HepG2 (cell line): ENCODE data around the gene PHF10. TPM values are rescaled to one million over a fixed set of nuclear protein-coding genes. Genes with fewer than 3 reads are reported as not detected.

Source experiments
- ATF7-NPFF ChIP-seq: sonication (generic); formaldehyde crosslinking; IDR thresholded peaks from 2 replicates; pipeline ENCODE4 v1.8.1; 2023; ENCODE audit warnings: mild to moderate bottlenecking, low read depth, missing genetic modification reagents, moderate library complexity
- EP300 ChIP-seq, 3 experiments: sonication (generic) in 1 of 3; formaldehyde crosslinking in 1 of 3; IDR thresholded peaks; 2 replicates each; pipeline versions ENCODE4 v1.5.1 to v1.6.1; 2011 to 2020; ENCODE audit warnings: low read depth in 2 of 3, low read length in 2 of 3, borderline replicate concordance in 1 of 3, improper control_type of control experiment in 1 of 3, mild to moderate bottlenecking in 1 of 3, missing genetic modification reagents in 1 of 3, moderate library complexity in 1 of 3
- HNF1A ChIP-seq, 2 experiments: sonication (generic) in 1 of 2; formaldehyde crosslinking in 1 of 2; IDR thresholded peaks; 2 replicates each; pipeline versions ENCODE4 v1.4.0 to v1.6.1; 2016 to 2020; ENCODE audit warnings: borderline replicate concordance in 1 of 2, low read depth in 1 of 2, mild to moderate bottlenecking in 1 of 2, missing genetic modification reagents in 1 of 2
- KDM2A ChIP-seq: sonication (generic); formaldehyde crosslinking; IDR thresholded peaks from 2 replicates; pipeline ENCODE4 v1.4.0; 2020; ENCODE audit warnings: low read depth, missing genetic modification reagents, borderline replicate concordance
- KMT2A ChIP-seq: sonication (generic); formaldehyde crosslinking; IDR thresholded peaks from 2 replicates; pipeline ENCODE4 v1.4.0; 2020; ENCODE audit warnings: missing genetic modification reagents
- MAFG ChIP-seq: sonication (generic); formaldehyde crosslinking; IDR thresholded peaks from 2 replicates; pipeline ENCODE4 v1.5.1; 2020; ENCODE audit warnings: mild to moderate bottlenecking, missing genetic modification reagents
- MTA3 ChIP-seq: sonication (generic); formaldehyde crosslinking; IDR thresholded peaks from 2 replicates; pipeline ENCODE4 v1.4.0; 2020; ENCODE audit warnings: missing genetic modification reagents
- NFE2L2 ChIP-seq: fragments of 150-350 bp; IDR thresholded peaks from 2 replicates; pipeline ENCODE4 v1.6.1; 2014; ENCODE audit warnings: low read length
- RARG ChIP-seq: sonication (generic); formaldehyde crosslinking; IDR thresholded peaks from 2 replicates; pipeline ENCODE4 v1.4.0; 2020; ENCODE audit warnings: low read depth, mild to moderate bottlenecking, missing genetic modification reagents
- RELA ChIP-seq: sonication (generic); formaldehyde crosslinking; IDR thresholded peaks from 2 replicates; pipeline ENCODE4 v1.4.0; 2020; ENCODE audit warnings: missing genetic modification reagents
- SMYD3 ChIP-seq: sonication (generic); formaldehyde crosslinking; IDR thresholded peaks from 2 replicates; pipeline ENCODE4 v1.8.1; 2023; ENCODE audit warnings: mild to moderate bottlenecking, missing genetic modification reagents
- SOX5 ChIP-seq: IDR thresholded peaks from 2 replicates; pipeline ENCODE4 v1.6.1; 2016; ENCODE audit warnings: borderline replicate concordance
- TBX2 ChIP-seq: sonication (generic); formaldehyde crosslinking; IDR thresholded peaks from 2 replicates; pipeline ENCODE4 v1.5.0; 2020; ENCODE audit warnings: missing genetic modification reagents, mild to moderate bottlenecking, borderline replicate concordance
- U2AF2 ChIP-seq: fragments of 200-400 bp; formaldehyde crosslinking; IDR thresholded peaks from 2 replicates; pipeline ENCODE4 v1.6.1; 2017; ENCODE audit warnings: low read depth, mild to moderate bottlenecking, low read length
- ZFP36 ChIP-seq: fragments of 150-350 bp; IDR thresholded peaks from 2 replicates; pipeline ENCODE4 v1.6.1; 2018; ENCODE audit warnings: borderline replicate concordance, low read length, low read depth; ENCODE audit not compliant: partially characterized antibody
- ZNF33B ChIP-seq: sonication (generic); formaldehyde crosslinking; IDR thresholded peaks from 2 replicates; pipeline ENCODE4 v1.5.1; 2020; ENCODE audit warnings: mild to moderate bottlenecking, missing genetic modification reagents
- ZNF501 ChIP-seq: sonication (generic); formaldehyde crosslinking; IDR thresholded peaks from 2 replicates; pipeline ENCODE4 v1.5.1; 2020; ENCODE audit warnings: mild to moderate bottlenecking, moderate library complexity, missing genetic modification reagents
- ZNF563 ChIP-seq: sonication (generic); formaldehyde crosslinking; IDR thresholded peaks from 2 replicates; pipeline ENCODE4 v1.8.0; 2022; ENCODE audit warnings: mild to moderate bottlenecking, moderate library complexity, missing genetic modification reagents
- ZNF678 ChIP-seq: sonication (generic); formaldehyde crosslinking; IDR thresholded peaks from 2 replicates; pipeline ENCODE4 v1.4.0; 2020; ENCODE audit warnings: mild to moderate bottlenecking, missing genetic modification reagents
- polyA plus RNA-seq, 8 experiments: library from polyadenylated mRNA; depleted of rRNA in 3 of 8; stranded (reverse) in 7 of 8; unstranded in 1 of 8; fragments of >200 nt; fragmentation: Illumina TruSeq in 4 of 8; extraction: Trizol in 4 of 8; gene quantifications; 2 replicates each; pipeline versions ENCODE4 v1.2.1 to v1.2.3, GENCODE V29; 2011 to 2016; ENCODE audit warnings: low read depth in 4 of 8, missing spikeins in 1 of 8, mixed read lengths in 1 of 8; ENCODE audit not compliant: insufficient read depth in 1 of 8
- total RNA-seq, 5 experiments: library from RNA; depleted of rRNA; stranded (reverse); fragments of >200 nt; fragmentation: Illumina TruSeq; extraction: Trizol; gene quantifications; 2 replicates each; pipeline ENCODE4 v1.2.3, GENCODE V29; 2016; ENCODE audit warnings: low read depth in 1 of 5
- TF ChIP-seq, protein P1 (sequence below): IDR thresholded peaks from 2 replicates; pipeline ENCODE4 v1.6.1; 2012; ENCODE audit warnings: inconsistent platforms
- TF ChIP-seq, protein P2 (sequence below): sonication (generic); formaldehyde crosslinking; IDR thresholded peaks from 2 replicates; pipeline ENCODE4 v1.5.0; 2020; ENCODE audit warnings: mild to moderate bottlenecking, missing genetic modification reagents, moderate library complexity

The PHF10 gene
- total and polyA plus RNA-seq, 2 of the 13 experiments (the other 11 are each of a cell fraction or from before 2014, with no cell fraction given): 42.1 to 84.1 TPM

DNA sequence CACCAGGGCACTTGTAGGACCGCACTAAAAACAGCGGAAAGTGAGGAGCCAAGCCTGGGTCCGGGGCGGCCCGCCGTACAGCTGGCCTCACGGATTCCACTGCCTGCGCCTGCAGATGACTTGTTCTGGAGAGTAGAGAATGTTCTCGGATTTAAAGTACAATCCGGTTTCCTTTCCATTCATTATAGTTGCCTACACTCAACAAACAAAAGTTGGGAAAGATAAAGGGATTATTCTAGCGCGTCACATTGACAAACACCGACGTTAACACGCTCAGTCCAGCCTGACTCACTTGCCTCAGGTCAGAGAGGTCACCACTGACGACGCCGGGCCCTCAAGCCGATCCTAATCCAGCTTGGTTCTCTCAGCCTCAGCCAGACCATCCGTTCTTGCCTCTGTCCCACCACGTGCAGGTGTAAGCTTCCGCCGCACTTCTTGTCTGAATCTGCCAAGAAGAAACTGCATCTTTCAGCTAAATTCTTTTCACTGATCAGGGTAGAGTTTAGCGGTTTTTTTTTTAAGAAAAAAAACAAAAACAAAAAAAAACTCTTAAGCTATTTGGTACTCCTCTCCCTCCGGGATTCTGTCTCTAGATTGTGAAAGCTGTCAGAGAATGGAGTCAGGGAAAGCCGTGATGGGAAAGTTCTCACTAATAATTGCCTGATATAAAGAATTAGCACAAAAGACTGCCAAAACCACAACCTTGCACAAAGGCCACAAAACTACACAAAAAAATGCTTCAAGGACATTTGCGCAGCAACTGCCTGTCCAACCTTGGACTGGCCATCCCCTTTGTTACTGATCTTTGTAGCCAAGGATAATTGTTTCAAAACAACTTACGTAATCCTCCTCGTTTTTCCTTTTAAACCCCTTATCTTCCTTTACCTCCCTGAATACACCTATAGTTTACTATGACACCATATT lies 1.1 kb upstream of the PHF10 start (continued):
- 0 out of 2 replicates have a peak, but pooled peaks have one; percentile 91 for TF ChIP-seq ZNF33B (CRISPR knock-in tag)
- peak; percentile 71; the same call in 1 of the 2 replicates for TF ChIP-seq KDM2A (CRISPR knock-in tag)
- TF ChIP-seq, protein P1, sequence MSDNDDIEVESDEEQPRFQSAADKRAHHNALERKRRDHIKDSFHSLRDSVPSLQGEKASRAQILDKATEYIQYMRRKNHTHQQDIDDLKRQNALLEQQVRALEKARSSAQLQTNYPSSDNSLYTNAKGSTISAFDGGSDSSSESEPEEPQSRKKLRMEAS: peak; percentile 90
- TF ChIP-seq EP300 (IDR thresholded peaks at IDR 0.05; ENCODE audit: low read depth in 2 of 2, low read length in 2 of 2): peak; percentile 83 to 90; a peak in 3 of 4 replicates
- peak; percentile 75 for TF ChIP-seq EP300 (CRISPR knock-in tag; IDR thresholded peaks at IDR 0.05; ENCODE audit: borderline replicate concordance)
- TF ChIP-seq RARG (CRISPR knock-in tag): no peak
- 0 out of 2 replicates have a peak, but pooled peaks have one; percentile 30 for TF ChIP-seq HNF1A (IDR thresholded peaks at IDR 0.05; ENCODE audit: low read depth)
- TF ChIP-seq HNF1A (CRISPR knock-in tag; IDR thresholded peaks at IDR 0.05; ENCODE audit: borderline replicate concordance): no peak; the same call in 1 of the 2 replicates
- no peak; the same call in 1 of the 2 replicates for TF ChIP-seq NFE2L2
- 0 out of 2 replicates have a peak, but pooled peaks have one; percentile 87 for TF ChIP-seq U2AF2
- TF ChIP-seq MAFG (CRISPR knock-in tag): no peak
- no peak for TF ChIP-seq ZNF678 (CRISPR knock-in tag)
- TF ChIP-seq ATF7-NPFF: 0 out of 2 replicates have a peak, but pooled peaks have one; percentile 69
- no peak for TF ChIP-seq ZNF563 (CRISPR knock-in tag)
- peak; percentile 7; the same call in 1 of the 2 replicates for TF ChIP-seq KMT2A (CRISPR knock-in tag)
- peak; percentile 87 for TF ChIP-seq ZNF501 (CRISPR knock-in tag)
- TF ChIP-seq, protein P2, sequence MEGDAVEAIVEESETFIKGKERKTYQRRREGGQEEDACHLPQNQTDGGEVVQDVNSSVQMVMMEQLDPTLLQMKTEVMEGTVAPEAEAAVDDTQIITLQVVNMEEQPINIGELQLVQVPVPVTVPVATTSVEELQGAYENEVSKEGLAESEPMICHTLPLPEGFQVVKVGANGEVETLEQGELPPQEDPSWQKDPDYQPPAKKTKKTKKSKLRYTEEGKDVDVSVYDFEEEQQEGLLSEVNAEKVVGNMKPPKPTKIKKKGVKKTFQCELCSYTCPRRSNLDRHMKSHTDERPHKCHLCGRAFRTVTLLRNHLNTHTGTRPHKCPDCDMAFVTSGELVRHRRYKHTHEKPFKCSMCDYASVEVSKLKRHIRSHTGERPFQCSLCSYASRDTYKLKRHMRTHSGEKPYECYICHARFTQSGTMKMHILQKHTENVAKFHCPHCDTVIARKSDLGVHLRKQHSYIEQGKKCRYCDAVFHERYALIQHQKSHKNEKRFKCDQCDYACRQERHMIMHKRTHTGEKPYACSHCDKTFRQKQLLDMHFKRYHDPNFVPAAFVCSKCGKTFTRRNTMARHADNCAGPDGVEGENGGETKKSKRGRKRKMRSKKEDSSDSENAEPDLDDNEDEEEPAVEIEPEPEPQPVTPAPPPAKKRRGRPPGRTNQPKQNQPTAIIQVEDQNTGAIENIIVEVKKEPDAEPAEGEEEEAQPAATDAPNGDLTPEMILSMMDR (CRISPR knock-in tag): no peak
- TF ChIP-seq SMYD3: peak; percentile 72; the same call in 1 of the 2 replicates
- peak; percentile 88; the same call in 1 of the 2 replicates for TF ChIP-seq TBX2
- peak; percentile 98 for TF ChIP-seq SOX5 (CRISPR knock-in tag)
- 0 out of 2 replicates have a peak, but pooled peaks have one; percentile 34 for TF ChIP-seq RELA (CRISPR knock-in tag)
- no peak for TF ChIP-seq ZFP36
- TF ChIP-seq MTA3: no peak
